Hindlimb muscle (tissue), 1 donor: ENCODE results near the gene HDAC7. TPM values are rescaled to one million over a fixed set of nuclear protein-coding genes. Genes with fewer than 3 reads are reported as not detected.
"Not testable (repeated sequence)": the region's sequence is repeated elsewhere in the genome, so short reads cannot be mapped to it uniquely, and the experiment has no call there.

Source experiments
- DNase-seq: peaks from one replicate; pipeline ENCODE4 v3.0.0-alpha.2; 2013
- polyA plus RNA-seq: library from polyadenylated mRNA; unstranded; fragments of 120-200 nt; gene quantifications from one replicate; pipeline ENCODE4 v1.2.1, GENCODE V29; 2013; ENCODE audit not compliant: insufficient read length

HDAC7 gene
- polyA plus RNA-seq, 1 donor: 67.2 TPM

DNA sequence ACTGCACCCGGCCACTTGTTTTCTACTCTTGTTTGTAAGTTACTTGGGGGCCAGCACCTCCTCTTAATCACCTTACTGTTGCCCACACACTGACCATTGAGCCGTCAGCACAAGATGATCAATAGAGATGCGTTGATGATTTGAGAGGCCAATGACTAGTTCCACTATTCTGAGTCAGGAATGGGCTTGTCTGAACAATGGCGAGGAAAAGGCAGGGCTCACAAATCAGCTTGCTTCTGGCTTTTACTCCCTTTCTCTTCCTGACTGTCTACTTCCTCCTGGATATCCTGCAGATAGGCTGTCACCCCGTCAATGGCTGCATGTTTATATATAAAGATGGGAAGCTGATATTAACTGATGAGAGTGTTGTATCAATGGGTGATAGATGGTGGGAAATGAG is 29.1 kb upstream of the HDAC7 start:
- DNase-seq: no peak

DNA sequence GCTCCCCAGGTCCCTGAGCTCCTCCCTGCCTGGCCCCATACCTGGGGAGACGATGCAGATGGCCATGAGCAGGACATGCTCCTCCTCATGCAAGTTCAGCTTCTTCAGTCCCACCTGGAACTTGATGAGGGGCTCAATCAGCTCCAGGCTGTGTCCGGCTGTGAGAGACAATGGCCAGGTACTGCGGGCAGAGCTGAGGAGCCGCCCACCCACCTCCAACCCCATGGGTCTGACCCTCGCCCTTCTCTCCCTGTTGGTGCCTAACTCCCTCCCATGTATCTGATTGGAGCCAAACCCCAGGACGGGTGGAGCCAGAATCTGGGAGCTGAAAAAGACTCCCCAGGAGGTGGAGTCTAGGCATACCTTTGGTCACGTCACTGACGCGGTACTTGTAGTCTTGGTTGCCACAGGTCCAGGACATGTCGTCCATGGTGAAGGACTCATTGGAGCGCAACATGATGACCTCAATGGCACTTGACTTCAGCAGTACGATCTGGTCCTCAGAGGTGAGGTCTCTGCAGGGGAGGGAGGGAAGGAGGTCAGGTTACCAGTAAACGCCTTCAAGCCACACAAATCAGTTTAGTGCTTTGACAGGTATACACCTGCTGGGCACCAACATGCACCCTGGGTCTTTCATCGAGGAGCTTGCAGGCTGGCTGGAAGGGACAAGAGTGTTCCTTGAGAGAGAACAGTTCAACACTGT is 26.7 kb upstream of the HDAC7 start:
- DNase-seq: no peak

DNA sequence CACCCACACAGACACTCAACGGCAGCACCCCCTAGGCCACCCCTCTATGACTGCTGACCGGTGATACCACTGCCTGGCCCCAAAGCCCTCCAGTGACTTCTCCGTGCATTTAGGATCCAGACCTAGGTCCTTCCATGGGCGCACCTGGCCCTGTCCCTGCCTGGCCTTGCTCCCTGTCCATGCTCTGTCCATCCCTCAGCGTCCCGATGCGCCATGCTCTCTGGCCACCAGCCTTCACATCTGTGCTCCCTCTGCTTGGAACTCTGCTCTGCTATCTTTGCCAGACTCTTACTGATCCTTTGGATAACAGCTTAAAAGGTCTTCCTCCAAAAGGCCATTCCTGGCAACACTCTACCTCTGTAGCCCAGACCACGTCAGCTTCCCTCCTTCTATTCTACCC is 25.4 kb upstream of the HDAC7 start:
- DNase-seq: no peak

DNA sequence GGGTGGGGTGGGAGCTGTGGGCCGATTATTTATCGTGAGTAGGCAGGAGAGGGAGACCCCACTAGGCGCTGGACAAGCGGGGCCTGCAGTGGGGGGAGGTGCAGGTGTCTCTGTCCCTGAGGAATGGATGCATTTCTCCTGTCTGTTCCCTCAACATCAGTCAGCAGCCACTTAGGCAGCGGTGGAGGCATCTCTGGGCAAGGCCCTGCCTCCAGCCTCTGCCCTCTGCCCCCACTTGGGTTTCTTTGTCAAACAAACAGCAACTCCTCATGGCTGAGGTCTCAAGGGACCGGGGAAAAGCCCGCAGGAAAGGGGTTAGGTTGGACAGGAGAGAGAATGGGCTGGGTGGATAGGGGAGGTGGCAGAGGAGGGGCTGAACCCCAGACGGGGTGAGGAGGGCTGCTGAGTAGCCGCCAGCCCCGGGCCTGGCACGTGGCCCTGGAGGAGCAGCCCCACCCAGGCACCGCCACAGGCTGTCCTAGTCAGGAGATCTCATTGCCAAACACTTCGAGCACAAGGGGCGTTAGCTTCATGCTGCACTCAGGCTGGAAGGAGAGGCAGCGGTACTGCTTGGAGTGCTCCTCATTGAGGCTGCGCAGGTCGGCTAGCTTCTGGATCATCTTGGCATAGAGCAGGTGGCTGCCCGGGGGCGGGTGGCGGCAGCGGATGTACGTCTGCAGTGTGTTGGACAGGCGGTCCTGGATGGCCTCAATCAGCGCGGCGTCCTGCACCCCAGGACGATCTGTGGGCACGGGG is 24.7 kb upstream of the HDAC7 start:
- no peak for DNase-seq

DNA sequence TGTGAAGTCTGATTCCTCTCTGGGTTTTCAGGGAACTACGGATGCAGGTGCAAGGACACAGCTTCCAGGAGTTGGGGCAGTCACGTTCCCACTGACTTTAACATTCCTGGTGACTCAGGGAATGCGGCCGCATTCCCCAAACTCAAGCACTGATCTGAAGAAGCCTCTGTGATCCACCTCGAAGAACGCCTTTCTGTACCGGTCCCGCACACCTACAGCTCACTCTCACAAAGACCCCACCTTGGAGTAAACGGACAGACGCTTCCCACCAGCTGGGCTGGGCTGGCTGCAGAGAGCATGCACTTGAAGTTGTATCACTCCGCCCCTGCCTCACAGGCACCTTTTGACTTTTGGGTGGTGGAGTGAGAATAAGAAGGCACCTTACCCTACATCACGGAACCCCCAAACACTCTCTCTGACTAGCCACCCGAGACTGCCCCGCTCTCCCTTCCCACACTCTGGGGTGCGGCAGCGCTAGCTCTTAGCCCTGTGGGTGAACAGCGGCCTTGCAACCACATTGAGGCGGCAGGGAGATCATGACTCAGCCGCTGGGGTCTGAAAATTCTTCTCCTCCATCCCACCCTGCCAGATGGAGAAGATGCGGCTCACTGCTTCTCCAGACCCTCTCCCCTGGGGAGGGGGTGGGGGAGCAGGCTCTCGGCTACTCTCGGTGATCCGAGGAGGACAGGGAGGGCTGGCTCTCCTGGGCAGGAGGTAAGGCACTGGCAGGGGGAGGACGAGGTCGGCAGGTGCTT is 23.7 kb upstream of the HDAC7 start:
- no peak for DNase-seq

DNA sequence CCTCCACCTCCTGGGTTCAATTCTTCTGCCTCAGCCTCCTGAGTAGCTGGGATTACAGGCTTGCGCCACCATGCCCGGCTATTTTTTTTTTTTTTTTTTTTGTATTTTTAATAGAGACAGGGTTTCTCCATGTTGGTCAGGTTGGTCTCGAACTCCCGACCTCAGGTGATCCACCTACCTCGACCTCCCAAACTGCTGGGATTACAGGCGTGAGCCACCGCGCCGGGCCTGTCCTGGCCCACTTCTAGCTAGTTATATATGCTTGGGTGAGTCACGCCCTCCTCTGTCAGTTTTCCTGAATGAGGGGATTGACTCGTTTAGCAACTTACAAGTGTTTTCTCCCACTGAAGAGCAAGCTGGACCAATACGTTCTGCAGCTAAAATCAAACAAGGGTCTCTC is 22.8 kb upstream of the HDAC7 start:
- not testable (repeated sequence) for DNase-seq

DNA sequence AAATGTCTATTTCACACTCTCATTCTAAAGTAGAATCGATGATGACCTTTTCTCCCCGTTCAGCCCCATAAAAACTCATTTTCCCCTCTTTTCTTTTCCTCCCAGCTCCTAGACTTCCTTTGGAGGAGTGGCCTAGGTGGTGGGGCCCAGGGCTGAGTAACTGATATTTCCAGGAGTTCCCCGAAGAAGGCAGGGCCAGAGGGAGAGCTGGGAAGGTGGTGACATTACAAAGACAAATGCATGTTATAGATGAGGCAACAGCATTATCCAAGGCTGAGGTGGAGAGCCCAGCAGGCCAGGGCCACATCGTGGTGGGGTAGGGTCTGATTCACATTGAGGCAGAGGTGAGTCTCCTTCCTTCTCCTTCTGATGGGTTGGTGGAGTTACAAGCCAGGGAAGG is 22.2 kb upstream of the HDAC7 start:
- no peak for DNase-seq

DNA sequence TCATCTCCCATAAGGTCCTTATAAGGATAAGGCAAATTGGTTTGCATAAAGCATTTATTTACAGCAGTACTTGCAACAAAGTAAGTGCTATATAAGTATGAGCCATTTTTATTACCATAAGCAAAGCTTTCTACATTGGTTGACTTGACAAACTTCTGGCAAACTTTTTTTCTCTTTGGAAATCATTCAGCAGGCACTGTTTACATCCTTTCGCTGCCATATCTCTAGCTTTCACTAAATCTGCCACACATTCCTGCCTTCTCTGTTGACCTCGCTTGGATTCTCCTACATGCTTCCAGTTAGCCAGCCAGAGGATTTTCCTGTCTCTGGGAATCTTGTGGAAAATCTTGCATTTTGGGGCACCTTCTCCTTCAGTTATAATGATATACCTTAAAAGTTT is 21.8 kb upstream of the HDAC7 start:
- DNase-seq: no peak

DNA sequence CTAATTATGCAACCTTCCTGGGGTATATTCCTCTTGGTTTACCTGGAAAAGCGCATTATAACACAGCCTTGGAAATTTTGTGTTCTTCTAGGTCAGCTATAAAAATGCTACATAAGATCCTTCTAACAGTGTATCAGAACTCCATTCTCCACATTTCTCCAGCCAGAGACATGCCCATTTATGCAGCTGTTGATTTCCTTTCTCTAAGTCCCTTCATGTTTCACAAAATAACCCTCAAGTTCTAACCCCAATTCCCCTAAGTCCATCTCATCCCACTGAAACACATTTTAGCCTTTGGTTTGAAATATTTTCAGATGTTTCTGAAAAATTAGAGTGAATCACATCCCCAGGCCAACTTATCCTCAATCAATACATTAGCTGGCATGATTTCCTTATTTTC is 20.9 kb upstream of the HDAC7 start:
- no peak for DNase-seq

DNA sequence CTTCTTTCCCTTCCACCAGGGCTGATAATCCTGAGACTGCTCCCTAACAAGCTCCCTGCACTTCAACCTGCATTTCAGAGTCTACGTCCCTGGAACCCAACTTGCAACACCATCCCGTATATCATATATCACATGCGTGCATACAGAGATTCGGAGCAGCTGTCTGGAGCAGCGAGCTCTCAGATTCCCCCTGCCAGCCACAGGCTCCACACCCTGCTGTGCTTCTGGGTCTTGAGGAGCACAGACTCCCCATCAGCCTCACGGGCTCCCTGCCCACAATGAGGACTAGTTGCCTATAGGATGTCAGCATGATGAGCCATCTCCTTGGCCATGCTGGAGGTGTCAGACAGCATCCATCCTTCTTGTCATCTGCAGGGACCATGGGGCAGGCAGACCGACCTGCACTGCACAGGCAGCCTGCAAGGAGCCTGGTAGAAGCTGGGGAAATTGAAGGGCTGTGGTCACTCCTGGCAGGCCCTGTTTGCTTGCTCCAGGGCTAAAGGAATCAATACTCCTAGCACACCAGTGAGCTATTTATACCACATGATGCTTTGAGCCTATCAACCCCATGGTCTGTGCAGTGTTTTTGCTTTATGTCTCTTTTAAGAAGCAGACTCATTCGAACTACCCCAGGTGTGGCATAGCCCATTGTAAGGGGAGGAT is 19.6 kb upstream of the HDAC7 start:
- DNase-seq: no peak

DNA sequence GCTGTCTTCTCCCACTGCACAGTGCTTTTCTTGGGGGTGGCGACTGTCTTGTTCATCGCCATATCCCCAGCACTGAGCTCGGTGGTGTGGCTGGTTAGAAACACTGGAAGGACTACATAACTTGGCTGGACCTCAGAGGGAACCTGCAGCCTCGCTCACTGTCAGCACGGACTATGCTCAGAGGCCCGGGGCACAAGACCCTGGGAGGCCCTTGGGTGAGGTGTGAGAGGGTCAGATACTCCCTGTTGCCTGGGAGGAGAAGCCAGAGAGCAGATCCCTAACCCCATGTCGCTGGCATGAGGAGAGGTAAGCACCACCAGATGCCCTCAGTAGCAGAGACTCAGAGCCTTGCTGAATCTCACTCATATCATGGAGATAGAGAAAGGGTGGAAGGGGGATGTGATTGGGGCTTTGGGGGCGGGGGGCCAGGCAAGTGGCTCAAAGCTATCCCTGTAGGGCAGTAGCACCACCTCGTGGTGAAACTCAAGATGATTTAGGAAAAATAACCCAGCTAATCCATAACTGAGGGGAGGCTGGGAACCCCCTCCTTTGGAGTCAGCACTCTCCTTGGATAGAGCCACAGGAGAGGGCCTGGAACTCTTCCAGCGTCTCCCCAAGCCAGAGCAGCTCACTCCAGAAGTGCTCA is 18.7 kb upstream of the HDAC7 start:
- DNase-seq: no peak

DNA sequence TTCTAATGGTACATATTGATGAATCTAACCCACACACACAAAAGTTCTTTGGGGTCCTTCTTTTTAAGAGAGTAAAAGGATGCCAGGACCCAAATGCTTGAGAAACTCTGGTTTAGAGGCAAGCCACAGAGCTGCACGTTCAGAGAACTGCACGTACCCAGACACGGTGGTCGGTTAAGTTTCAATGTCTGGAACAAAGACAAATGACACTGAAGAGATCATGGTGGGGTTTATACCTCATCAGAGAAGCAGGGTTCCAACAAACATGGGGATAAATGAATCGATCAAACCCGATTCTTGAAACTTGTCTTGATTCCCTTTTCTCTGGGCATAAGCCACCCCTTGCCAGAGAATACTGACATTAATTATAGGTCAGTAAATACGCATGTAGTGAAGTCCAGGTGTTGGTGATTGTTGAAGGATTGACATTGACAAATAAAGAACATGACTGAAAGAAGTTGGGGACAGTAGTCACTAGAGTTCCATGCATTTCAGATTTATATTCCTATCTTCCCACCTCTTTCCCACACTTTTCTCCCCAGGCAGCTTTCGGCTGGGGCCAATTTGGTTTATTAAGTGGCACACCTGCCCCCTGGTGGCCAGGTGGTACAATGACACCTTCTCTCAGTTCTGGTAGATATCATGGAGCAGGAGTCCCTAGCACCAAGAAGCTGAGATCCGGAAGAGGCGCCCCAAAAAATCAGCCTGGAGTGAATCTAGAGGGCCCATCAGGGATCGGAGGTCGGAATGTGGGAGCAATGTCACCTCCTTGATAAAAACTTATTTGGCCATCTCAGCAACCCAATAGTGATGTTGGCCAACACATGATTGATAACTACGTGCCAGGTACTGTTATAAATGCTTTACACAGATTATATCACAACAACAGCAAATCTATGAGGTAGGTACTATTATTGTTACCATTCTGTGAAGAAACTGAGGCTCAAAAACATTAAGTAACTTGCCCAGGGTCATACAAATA is 17.8 kb upstream of the HDAC7 start:
- DNase-seq: no peak

DNA sequence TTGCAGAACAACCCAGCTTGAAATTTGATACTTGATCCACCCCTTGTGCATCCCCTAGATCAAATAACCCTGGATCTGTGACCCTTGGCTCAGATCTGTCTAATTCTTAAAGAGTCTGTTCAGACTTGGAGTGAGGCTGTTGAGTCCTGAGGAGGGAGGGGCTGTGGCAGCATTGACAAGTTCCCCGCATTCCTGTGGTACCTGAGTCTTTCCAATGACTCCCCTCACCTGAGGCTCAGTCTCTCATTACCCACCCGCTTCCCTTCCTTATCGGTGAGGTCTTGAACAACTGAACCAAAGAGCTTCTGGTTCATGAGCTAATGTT is 16.1 kb upstream of the HDAC7 start:
- no peak for DNase-seq

DNA sequence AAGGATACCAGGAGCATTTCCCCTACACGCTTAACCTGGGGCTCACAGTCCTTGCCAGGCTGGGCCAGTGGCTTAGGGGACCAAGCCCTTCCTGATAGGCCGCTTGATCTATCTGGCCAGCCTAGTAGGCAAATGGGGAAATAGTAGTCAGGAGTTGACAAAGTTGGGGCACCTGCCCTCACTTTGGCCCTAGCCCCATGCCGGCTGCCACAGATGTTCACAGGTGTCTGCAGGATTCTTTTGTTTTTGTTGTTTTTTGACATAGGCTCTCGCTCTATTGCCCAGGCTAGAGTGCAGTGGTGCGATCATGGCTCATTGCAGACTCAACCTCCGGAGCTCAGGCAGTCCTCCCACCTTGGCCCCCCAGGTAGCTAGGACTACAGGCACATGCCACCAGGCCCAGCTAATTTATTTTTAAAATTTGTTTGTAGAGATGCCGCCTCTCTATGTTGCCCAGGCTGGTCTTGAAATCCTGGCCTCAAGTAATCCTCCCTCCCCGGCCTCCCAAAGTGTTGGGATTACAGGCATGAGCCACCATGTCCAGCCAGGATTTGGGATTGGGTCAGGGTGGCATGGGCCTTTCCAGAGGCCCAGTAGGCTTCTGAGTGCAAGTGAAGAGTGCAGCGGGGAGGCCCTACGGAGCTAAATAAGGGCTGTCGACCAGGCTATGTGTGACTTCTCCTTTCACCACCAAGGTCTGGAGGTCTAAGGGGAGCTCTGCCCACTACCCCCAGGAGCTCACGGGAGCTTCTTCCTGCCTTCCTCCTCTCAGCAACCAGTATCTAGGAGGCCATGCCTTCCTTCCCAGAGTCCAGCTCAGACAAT is 15.5 kb upstream of the HDAC7 start:
- no peak for DNase-seq

DNA sequence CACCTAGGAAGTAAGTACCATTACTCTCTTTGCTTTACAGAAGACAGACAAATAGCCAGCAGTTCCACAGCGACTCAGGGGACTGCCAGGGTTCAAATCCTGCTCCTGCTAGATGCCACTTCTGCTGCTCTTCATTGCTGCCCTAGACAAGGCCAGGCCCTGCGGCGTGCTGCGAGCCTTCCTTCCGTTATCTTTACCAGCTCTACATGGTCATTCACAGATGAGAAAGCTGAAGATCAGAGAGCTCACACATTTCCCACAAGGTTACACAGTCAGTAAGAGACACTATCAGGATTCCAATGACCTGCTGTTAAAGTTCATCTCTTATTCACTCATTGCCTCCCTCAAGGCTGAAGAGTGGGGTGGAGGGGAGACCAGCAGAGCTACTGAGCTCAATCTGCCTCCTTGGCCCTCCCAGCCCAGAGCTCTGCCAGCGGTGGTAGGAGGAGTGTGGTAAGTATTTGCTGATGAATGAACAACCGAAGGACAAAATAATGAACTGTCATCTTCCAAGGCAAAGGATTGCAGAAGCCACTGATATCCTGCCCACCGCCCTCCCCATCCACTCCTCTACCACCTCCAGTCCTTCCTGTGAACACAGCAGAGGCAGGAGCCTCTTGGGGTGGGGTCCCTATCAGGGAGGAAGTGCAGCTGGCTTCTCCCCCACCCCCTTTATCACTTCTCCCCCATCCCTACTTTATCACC is 14.6 kb upstream of the HDAC7 start:
- DNase-seq: no peak

DNA sequence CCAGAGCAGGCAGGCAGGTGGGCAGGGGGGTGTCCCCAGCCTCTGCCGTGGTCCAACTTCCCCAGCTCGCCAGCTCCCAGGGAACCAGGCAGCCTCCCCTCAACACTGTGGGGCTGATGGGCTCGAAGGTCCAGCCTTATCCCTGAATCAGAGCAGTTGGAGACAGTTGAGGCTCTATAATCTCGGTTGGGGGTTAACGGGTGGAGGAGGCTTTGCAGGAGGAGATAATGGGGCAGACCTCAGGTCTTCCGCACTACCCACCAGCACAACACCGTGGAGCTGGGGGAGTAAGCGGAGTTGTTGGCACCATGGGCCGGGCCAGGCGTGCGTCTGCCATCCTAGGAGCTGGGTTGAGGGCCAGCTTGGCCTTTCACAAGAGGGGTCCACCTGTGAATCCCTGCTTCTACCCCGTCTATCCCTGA is 13.9 kb upstream of the HDAC7 start:
- DNase-seq: no peak

DNA sequence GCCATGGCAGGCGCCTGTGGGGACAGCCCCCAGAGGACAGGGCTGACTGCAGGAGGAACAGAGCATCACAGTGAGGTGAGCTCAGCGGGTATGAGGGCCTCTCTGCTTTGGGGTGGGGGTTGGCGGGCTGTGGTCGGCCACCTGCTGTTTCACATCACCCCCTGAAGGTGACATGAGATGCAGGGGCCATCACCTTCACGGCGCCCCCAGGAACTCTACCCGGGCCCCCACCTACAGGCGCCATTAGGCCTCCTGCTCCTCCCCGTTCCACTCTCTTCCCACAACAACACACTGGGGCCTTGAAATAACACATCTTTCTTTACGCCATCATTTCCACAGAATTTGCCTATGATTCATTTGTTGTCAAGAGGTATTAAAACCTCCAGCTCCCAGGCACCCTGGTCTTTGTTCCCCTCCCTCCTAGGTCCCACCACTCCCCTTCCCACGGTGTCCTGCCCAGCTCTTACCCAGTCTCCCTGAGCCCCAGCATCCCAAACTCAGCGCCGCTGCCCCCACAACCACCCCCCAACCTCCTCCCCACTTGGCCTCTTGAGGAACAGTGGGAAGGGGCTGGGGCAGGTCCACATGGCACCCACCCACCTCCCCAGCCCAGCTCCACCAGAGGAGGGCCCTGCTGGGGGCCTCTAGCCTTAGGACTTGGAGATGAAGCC is 12.7 kb upstream of the HDAC7 start:
- no peak for DNase-seq

DNA sequence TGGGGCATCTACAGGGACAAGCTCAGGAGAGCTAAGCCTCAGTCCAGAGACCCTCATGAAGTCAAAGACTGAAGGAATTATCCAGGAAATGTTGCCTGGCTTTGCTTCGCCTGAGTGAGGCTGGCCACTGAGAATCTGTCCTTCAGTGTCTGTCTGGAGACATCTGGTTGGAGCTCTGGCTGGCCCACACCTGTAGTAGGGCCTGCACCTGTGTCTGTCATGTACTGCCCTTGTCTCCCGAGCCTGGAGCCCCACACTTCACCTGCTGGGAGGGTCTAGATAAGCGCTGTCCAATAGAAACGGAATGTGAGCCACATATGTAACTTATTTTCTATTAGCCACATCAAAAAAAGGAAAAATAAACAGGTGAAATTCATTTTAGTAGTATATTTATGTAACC is 9.9 kb upstream of the HDAC7 start:
- no peak for DNase-seq

DNA sequence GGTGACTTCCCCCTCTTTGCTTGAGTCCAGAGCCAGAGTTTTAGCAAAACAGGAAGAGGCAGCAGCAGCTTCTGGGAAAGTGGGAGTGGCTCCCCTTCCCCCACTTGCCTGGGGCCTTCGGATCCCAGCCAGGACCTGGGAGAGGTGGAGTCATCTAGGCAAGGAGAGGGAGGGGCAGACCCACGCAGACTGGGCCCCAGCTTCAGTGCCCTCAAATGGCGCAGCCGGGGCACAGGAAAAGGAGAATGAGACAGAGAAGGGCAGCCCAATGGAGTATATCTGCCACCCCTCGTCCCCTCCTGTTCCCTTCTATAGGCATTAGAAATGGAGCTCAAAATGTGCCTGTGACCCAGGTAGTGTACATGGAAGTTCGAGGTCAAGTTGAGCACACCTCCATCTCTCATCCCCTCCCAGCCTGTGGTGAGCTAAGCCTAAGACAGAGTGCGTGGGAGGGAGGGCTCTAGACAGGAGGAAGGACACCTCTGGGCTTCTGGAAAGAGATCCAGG is 9.3 kb upstream of the HDAC7 start:
- DNase-seq: peak; percentile 64
